Activated T-helper 2 cell treated with anti-CD3 and anti-CD28 coated beads, Interferon-gamma antibody, Interleukin-2, Interleukin-4, amounts not matched to agents 10 μg/mL and 5 μg/mL and 100 μg/mL, durations not matched to agents 14 hours and 24 hours and 36 hours (primary cell): ENCODE data around the gene AK4. TPM values are rescaled to one million over a fixed set of nuclear protein-coding genes. Genes with fewer than 3 reads are reported as not detected.
"Not testable (repeated sequence)": the region's sequence is repeated elsewhere in the genome, so short reads cannot be mapped to it uniquely, and the experiment has no call there.

Source experiments
- DNase-seq: peaks from one replicate; pipeline ENCODE4 v3.0.0; 2021; ENCODE audit warnings: low spot score
- H3K27ac Mint-ChIP-seq: one replicate; pipeline ENCODE4 v1.8.0; 2021; ENCODE audit warnings: mixed read lengths
- H3K27me3 Mint-ChIP-seq: one replicate; pipeline ENCODE4 v1.8.0; 2021; ENCODE audit warnings: low read depth, mixed read lengths
- H3K36me3 Mint-ChIP-seq: one replicate; pipeline ENCODE4 v1.8.0; 2021; ENCODE audit warnings: low read depth, mixed read lengths
- H3K4me1 Mint-ChIP-seq: one replicate; pipeline ENCODE4 v1.8.0; 2021; ENCODE audit warnings: low read depth, mixed read lengths
- H3K4me3 Mint-ChIP-seq: one replicate; pipeline ENCODE4 v1.8.0; 2021; ENCODE audit warnings: low read depth, mild to moderate bottlenecking, moderate library complexity, mixed read lengths
- H3K9me3 Mint-ChIP-seq: one replicate; pipeline ENCODE4 v1.8.0; 2021; ENCODE audit warnings: mixed read lengths
- intact Hi-C: fragments of 100-400 bp; cut with micrococcal nuclease; formaldehyde crosslinking; loops from one replicate; pipeline ENCODE4 v1.15.1; 2023
- total RNA-seq: library from RNA; stranded (reverse); gene quantifications from 2 replicates; pipeline ENCODE4 v1.2.3, GENCODE V29; 2022

The AK4 gene
- 108 and 109 TPM in 2 replicates for total RNA-seq

DNA sequence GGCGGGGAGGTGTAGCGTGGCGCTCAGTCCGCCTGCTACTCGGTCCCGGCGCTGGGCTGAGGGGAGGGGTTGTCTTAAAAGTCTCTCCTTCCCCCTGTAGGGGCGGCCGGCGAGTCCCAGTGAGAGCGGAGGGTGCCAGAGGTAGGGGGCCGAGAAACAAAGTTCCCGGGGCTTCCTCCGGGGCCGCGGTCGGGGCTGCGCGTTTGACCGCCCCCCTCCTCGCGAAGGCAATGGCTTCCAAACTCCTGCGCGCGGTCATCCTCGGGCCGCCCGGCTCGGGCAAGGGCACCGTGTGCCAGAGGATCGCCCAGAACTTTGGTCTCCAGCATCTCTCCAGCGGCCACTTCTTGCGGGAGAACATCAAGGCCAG is at the start of gene AK4:
AK4 (plus strand) TSS at position 26 of the 370 bp plus-strand sequence; CDS start at position 231, 205 bp downstream.
- Mint-ChIP-seq H3K36me3 (peaks cover 38% of the 10 kb centered on the region), H3K27ac (peak within 1 kb of the TSS; percentile 88), H3K4me1 (peaks cover 38% of the 10 kb centered on the region), H3K4me3 (peak within 1 kb of the TSS; percentile 90), H3K27me3 (peaks cover 14% of the 10 kb centered on the region)
- not testable (repeated sequence) for DNase-seq, H3K9me3 Mint-ChIP-seq
- intact Hi-C loops = loop anchor here (2.0 to 10.0 kb wide), 4 partner anchors 61 to 537 kb away; partner anchors contain the start of gene JAK1

DNA sequence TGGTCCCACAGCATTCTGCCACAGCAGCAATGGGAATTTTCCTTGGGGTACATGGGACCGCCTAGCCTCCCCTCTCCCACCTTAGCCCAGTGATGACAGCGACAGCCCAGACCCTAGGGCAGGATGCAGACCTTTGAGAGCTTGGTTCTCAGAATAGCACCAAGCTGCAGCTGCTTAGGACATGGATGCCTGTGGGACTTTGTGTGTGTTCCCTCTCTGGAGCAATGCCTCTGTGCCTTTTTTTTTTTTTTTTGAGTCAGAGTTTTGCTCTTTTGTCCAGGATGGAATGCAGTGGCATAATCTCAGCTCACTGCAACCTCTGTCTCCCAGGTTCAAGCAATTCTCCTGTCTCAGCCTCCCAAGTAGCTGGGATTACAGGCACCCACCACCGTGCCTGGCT is 44.2 kb upstream of the AK4 start:
- intact Hi-C loops = no loop called here
- H3K4me1 Mint-ChIP-seq = no peaks in the 10 kb centered on the region

DNA sequence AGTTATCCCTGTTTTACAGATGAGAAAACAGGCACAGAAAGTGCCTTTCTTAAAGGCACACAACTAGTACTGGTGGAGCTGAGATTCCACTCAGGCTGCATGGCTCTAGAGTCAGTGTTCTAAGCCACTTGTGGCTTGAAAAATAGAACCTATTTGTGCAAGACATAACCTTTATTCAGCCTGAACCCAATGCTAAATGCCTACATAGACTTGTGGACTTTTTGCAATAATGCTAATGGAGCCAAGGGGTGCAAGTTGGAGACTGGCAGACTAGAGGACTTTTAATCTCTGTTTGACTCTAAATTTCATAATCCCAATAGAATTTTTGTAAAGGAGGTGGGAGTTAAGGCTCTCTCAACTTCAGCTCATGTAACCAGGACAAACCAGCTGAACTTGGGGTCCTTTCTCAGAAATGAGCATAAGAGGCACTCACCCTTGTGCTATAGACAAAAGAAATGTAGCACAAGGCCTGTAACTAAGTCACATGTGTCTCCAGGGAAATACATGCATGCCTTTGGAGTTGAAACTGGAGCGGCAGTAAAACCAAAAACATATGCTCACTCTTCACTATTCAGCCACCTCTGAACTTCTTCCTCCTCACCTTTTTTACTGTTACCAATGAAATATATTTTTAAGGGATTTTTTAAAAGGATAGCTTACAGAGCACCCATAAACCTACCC is 43.0 kb upstream of the AK4 start:
- H3K27ac Mint-ChIP-seq = no peak overlapping the region
- no peak overlapping the region for H3K4me3 Mint-ChIP-seq
- DNase-seq = no peak
- H3K27me3 Mint-ChIP-seq = peaks cover 12% of the 10 kb centered on the region
- peaks cover 4% of the 10 kb centered on the region for H3K9me3 Mint-ChIP-seq
- H3K36me3 Mint-ChIP-seq = no peaks in the 10 kb centered on the region
- intact Hi-C loops = no loop called here
- no peaks in the 10 kb centered on the region for H3K4me1 Mint-ChIP-seq

More for the DNA sequence above, 44.2 kb upstream of the AK4 start:
- Mint-ChIP-seq H3K9me3 (peaks cover 9% of the 10 kb centered on the region), H3K36me3 (no peaks in the 10 kb centered on the region), H3K4me3 (no peak overlapping the region), H3K27ac (no peak overlapping the region), H3K27me3 (peaks cover 12% of the 10 kb centered on the region)
- DNase-seq = no peak

- intact Hi-C loops = no loop called here
- Mint-ChIP-seq H3K9me3 (peaks cover 4% of the 10 kb centered on the region), H3K36me3 (no peaks in the 10 kb centered on the region), H3K4me1 (no peaks in the 10 kb centered on the region), H3K27me3 (peaks cover 12% of the 10 kb centered on the region), H3K4me3 (no peak overlapping the region), H3K27ac (no peak overlapping the region)
- no peak for DNase-seq
Observed at GRCh38 chr1:65105596-65105995, 42.4 kb upstream of the AK4 start.

GRCh38 chr1:65108025-65108642 is 39.9 kb upstream of the AK4 start:
- Mint-ChIP-seq H3K4me1 (no peaks in the 10 kb centered on the region), H3K4me3 (no peak overlapping the region), H3K27ac (no peak overlapping the region), H3K27me3 (peaks cover 20% of the 10 kb centered on the region), H3K36me3 (no peaks in the 10 kb centered on the region), H3K9me3 (no peaks in the 10 kb centered on the region)
- no peak for DNase-seq
- intact Hi-C loops = no loop called here

- no peaks in the 10 kb centered on the region for H3K4me1 Mint-ChIP-seq
- H3K36me3 Mint-ChIP-seq = no peaks in the 10 kb centered on the region
Observed at GRCh38 chr1:65109487-65109886, 38.5 kb upstream of the AK4 start.

DNA sequence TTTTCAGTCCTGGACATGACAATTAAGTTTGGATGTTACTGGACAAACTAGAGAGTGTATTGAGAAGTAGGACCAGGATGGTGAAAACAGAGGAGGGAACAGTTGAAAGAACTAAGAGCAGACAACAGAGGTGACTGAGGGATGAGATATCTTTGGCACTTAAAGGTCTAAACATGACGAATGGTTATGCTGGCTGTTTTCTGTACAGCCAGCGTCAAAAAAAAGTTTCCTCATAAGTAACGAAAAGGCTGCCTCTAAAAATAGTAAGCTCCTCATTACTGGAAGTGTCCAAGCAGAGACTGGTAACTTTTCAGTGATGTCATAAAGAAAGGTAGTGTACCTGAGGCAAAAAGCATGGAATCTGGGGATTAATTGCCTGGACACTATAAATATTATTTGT is 35.2 kb upstream of the AK4 start:
- intact Hi-C loops = no loop called here
- Mint-ChIP-seq H3K4me3 (no peak overlapping the region), H3K36me3 (no peaks in the 10 kb centered on the region), H3K9me3 (no peaks in the 10 kb centered on the region), H3K27me3 (peaks cover 8% of the 10 kb centered on the region), H3K4me1 (no peaks in the 10 kb centered on the region), H3K27ac (no peak overlapping the region)
- DNase-seq = no peak

More at GRCh38 chr1:65109487-65109886, 38.5 kb upstream of the AK4 start:
- Mint-ChIP-seq H3K9me3 (no peaks in the 10 kb centered on the region), H3K4me3 (no peak overlapping the region), H3K27ac (no peak overlapping the region), H3K27me3 (peaks cover 20% of the 10 kb centered on the region)
- intact Hi-C loops = no loop called here
- no peak for DNase-seq

- Mint-ChIP-seq H3K27ac (no peak overlapping the region), H3K9me3 (no peaks in the 10 kb centered on the region), H3K4me1 (no peaks in the 10 kb centered on the region), H3K27me3 (peaks cover 8% of the 10 kb centered on the region), H3K4me3 (no peak overlapping the region), H3K36me3 (no peaks in the 10 kb centered on the region)
- intact Hi-C loops = no loop called here
- no peak for DNase-seq
Observed at GRCh38 chr1:65113298-65113697, 34.7 kb upstream of the AK4 start.

- DNase-seq = no peak
- Mint-ChIP-seq H3K9me3 (no peaks in the 10 kb centered on the region), H3K27me3 (peaks cover 8% of the 10 kb centered on the region), H3K36me3 (no peaks in the 10 kb centered on the region), H3K27ac (no peak overlapping the region), H3K4me1 (no peaks in the 10 kb centered on the region), H3K4me3 (no peak overlapping the region)
- intact Hi-C loops = no loop called here
Observed at GRCh38 chr1:65114322-65114721, 33.7 kb upstream of the AK4 start.

DNA sequence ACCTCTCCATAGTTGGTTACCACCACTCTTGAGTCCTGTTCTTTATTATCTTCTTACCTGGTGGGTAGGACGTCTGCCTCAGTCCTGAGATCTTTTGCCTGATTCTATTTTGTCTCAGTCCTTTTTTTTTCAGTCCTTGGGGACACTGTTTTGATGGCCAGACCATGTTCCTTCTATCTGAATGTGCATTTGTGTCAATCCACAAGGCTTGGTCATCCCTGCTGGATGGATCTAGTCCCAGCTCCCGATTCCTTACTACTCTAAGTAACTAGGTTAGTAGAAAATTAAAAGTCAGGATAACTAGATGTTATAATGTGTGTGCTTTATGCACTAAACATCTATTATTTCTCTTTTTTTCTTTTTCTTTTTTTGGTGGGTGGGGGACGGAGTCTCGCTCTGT is 28.1 kb upstream of the AK4 start:
- Mint-ChIP-seq H3K9me3 (no peaks in the 10 kb centered on the region), H3K36me3 (no peaks in the 10 kb centered on the region), H3K4me3 (no peak overlapping the region), H3K27me3 (peaks cover 7% of the 10 kb centered on the region), H3K27ac (no peak overlapping the region), H3K4me1 (no peaks in the 10 kb centered on the region)
- intact Hi-C loops = no loop called here
- no peak for DNase-seq

- H3K36me3 Mint-ChIP-seq, DNase-seq, H3K9me3 Mint-ChIP-seq, H3K4me3 Mint-ChIP-seq, H3K27ac Mint-ChIP-seq, H3K4me1 Mint-ChIP-seq, intact Hi-C loops: not testable (repeated sequence)
- peaks cover 14% of the 10 kb centered on the region for H3K27me3 Mint-ChIP-seq
Observed at GRCh38 chr1:65129104-65129503, 18.9 kb upstream of the AK4 start.

DNA sequence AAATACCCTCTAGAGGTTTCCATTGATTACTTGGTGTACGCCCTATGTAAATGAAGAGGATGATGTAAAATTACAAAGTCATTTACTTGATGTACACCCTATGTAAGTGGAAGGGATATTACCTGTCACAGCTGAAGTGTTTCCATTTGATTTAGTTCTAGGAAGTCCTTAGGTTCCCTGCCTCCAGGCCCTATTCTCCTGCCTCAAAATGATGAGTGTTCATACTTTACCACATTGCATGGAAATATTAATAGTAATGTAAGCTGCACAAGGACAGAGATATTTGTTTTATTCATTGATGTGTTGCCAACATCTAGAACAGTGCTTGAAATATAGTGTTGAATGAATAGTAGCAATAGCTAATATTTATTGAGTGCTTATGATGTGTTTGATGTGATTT is 9.5 kb upstream of the AK4 start:
- Mint-ChIP-seq H3K27ac (no peak overlapping the region), H3K9me3 (no peaks in the 10 kb centered on the region), H3K27me3 (peaks cover 17% of the 10 kb centered on the region), H3K4me3 (no peak overlapping the region), H3K36me3 (no peaks in the 10 kb centered on the region), H3K4me1 (no peaks in the 10 kb centered on the region)
- no peak for DNase-seq
- intact Hi-C loops = no loop called here

DNA sequence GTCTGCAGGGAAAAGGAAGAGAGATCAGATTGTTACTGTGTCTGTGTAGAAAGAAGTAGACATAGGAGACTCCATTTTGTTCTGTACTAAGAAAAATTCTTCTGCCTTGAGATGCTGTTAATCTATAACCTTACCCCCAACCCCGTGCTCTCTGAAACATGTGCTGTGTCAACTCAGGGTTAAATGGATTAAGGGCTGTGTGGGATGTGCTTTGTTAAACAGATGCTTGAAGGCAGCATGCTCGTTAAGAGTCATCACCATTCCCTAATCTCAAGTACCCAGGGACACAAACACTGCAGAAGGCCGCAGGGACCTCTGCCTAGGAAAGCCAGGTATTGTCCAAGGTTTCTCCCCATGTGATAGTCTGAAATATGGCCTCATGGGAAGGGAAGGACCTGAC is 8.2 kb upstream of the AK4 start:
- intact Hi-C loops = loop anchor here (10.0 kb wide), 2 partner anchors 175 to 545 kb away; partner anchors contain the start of gene JAK1
- H3K4me3 Mint-ChIP-seq, H3K4me1 Mint-ChIP-seq: not testable (repeated sequence)

More for the DNA sequence above, 8.2 kb upstream of the AK4 start:
- not testable (repeated sequence) for H3K36me3 Mint-ChIP-seq, H3K9me3 Mint-ChIP-seq, H3K27ac Mint-ChIP-seq, DNase-seq
- peaks cover 22% of the 10 kb centered on the region for H3K27me3 Mint-ChIP-seq
